ENCODE measurements around the gene IL1RAP. TPM values are rescaled to one million over a fixed set of nuclear protein-coding genes. Genes with fewer than 3 reads are reported as not detected.

Gene IL1RAP
- total and polyA plus RNA-seq, 7 donors: 0.70 to 6.3 (median 4.0) TPM

GRCh38 chr3:190539526-190539925 lies 25.6 kb downstream of the IL1RAP start:
- Histone ChIP-seq H3K27ac (no peak overlapping the region), H3K9me3 (no peaks in the 10 kb centered on the region), H3K27me3 (ENCODE audit: insufficient read depth in 3 of 3, low read length in 2 of 3) (no peaks in the 10 kb centered on the region), H3K4me1 (no peaks in the 10 kb centered on the region), H3K36me3 (ENCODE audit: insufficient read depth in 1 of 2, low read depth in 1 of 2) (no peaks in the 10 kb centered on the region), H3K4me3 (no peak overlapping the region)
- intact Hi-C loops (cut with DNase I): no loop called here
- ATAC-seq (no peak), DNase-seq (no peak)
- 94 to 98% (median 94%) methylated on average over 3 of the region's 3 CpGs for WGBS, 3 donors
- no peak for TF ChIP-seq CTCF (IDR thresholded peaks at IDR 0.05)

DNA sequence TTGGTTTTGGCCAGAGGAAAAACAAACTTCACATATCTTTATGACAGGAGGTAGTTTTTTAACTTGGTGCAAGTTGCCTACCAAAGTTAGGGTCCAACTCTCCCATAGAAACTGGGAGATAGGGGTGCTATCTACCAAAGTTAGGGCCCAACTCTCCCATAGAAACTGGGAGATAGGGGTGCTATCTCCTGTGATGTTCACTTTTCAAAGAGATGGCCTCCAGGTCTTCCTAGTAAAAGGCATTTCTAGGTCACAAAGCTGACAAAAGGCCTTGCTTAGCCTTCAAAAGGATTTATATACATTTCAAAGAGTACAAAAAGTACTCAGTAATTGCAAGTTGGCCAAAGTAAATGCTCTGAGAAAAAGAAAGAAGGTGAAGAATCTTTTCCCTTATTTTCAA lies 27.1 kb downstream of the IL1RAP start:
- TF ChIP-seq CTCF (IDR thresholded peaks at IDR 0.05): no peak
- DNase-seq (no peak), ATAC-seq (no peak)
- H3K36me3 ChIP-seq (ENCODE audit: insufficient read depth in 1 of 2, low read depth in 1 of 2): no peaks in the 10 kb centered on the region
- H3K27me3 ChIP-seq (ENCODE audit: insufficient read depth in 3 of 3, low read length in 2 of 3): no peaks in the 10 kb centered on the region
- no peaks in the 10 kb centered on the region for H3K4me1 ChIP-seq
- H3K4me3 ChIP-seq: no peak overlapping the region
- H3K9me3 ChIP-seq: no peaks in the 10 kb centered on the region
- no peak overlapping the region for H3K27ac ChIP-seq
- intact Hi-C loops (cut with DNase I): no loop called here

DNA sequence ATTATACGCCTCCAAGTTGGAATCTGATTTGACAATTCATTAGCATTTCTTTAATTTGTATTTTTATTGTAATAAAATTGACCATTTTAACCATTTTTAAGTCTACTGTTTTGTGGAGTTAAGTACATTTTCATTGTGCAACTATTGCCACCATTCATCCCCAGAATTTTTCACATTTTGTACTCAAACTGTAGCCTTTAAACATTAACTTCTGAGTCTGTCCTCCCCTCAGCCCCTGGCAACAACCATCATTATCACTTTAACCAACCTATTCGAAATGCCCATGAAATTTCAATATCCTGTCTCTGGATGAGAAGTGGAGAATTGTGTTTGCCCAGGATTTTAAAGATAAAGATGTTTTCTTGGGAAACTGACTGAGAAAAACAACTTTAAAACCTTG lies 27.7 kb downstream of the IL1RAP start:
- ATAC-seq (no peak), DNase-seq (no peak)
- no peaks in the 10 kb centered on the region for H3K4me1 ChIP-seq
- intact Hi-C loops (cut with DNase I): no loop called here
- H3K36me3 ChIP-seq (ENCODE audit: insufficient read depth in 1 of 2, low read depth in 1 of 2): no peaks in the 10 kb centered on the region
- TF ChIP-seq CTCF (IDR thresholded peaks at IDR 0.05): no peak
- no peaks in the 10 kb centered on the region for H3K27me3 ChIP-seq (ENCODE audit: insufficient read depth in 3 of 3, low read length in 2 of 3)
- H3K27ac ChIP-seq: no peak overlapping the region
- H3K9me3 ChIP-seq: no peaks in the 10 kb centered on the region
- 50 to 68% (median 56%) methylated on average over 2 of the region's 2 CpGs for WGBS, 3 donors
- no peak overlapping the region for H3K4me3 ChIP-seq

DNA sequence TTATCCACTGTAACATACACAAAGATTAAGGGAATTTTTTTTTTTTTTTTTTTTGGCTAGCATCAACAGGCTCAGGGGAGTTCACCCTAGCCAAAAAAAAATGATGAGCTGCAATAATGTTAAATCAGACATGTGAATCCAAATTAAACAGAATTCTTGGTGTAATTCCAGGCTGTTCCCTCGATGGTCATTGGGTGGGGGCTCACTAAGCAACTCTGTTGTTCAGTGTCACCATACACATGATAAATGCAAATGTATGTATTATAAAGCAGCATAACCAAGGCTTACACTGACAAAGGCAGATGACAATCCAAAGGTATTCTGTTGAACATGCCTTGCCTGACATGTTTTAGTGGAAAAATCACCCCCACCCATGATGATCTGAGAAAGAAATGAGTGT lies 29.0 kb downstream of the IL1RAP start:
- ATAC-seq: no peak
- intact Hi-C loops (cut with DNase I): no loop called here
- no peak overlapping the region for H3K27ac ChIP-seq

More for the DNA sequence above, 29.0 kb downstream of the IL1RAP start:
- Histone ChIP-seq H3K9me3 (no peaks in the 10 kb centered on the region), H3K27me3 (ENCODE audit: insufficient read depth in 3 of 3, low read length in 2 of 3) (no peaks in the 10 kb centered on the region), H3K4me1 (no peaks in the 10 kb centered on the region), H3K4me3 (no peak overlapping the region), H3K36me3 (ENCODE audit: insufficient read depth in 1 of 2, low read depth in 1 of 2) (no peaks in the 10 kb centered on the region)
- no peak for TF ChIP-seq CTCF (IDR thresholded peaks at IDR 0.05)
- no peak for DNase-seq
- 13 to 46% (median 23%) methylated on average over 1 of the region's 1 CpG for WGBS, 3 donors
